ENCODE data around the gene USP6. TPM values are rescaled to one million over a fixed set of nuclear protein-coding genes. Genes with fewer than 3 reads are reported as not detected.
"Not testable (repeated sequence)": the region's sequence is repeated elsewhere in the genome, so short reads cannot be mapped to it uniquely, and the experiment has no call there.

Gene USP6
- total RNA-seq, 1 experiment from 2014 or later: not detected

DNA sequence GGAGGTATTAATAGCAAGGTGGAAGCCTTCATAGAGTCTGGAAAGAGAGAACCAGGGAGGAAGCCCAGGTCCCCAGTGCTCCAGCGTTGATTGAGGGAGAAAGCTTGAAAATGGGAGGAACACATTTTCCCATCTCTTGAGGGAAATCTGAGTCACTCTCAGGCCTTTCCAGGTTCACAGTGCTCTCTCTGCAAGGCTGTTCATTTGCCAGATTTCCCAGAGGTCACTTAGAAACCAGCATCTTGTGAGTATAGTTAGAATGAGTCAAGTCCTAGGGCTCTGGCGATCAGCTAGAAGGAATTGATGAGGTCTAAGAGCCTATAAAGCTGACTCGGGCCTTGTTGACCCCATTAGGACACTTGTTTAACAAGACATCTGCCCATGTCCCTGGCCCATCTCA, 93.6 kb downstream of the USP6 start:
- BruUV-seq (replicated peaks): no TSS peak
- H3K4me1 Mint-ChIP-seq (ENCODE audit: low read depth, unreplicated experiment): no peaks in the 10 kb centered on the region
- no peak overlapping the region for H3K4me3 Mint-ChIP-seq (ENCODE audit: low read depth, unreplicated experiment)
- no peaks in the 10 kb centered on the region for H3K36me3 Mint-ChIP-seq (ENCODE audit: insufficient read depth, unreplicated experiment)
- no peak for DNase-seq
- intact Hi-C loops (cut with micrococcal nuclease; ENCODE audit: unreplicated experiment): no loop called here
- no peaks in the 10 kb centered on the region for H3K27me3 Mint-ChIP-seq (ENCODE audit: unreplicated experiment)
- H3K27ac Mint-ChIP-seq (ENCODE audit: unreplicated experiment): no peak overlapping the region
- peaks cover 2% of the 10 kb centered on the region for H3K9me3 Mint-ChIP-seq (ENCODE audit: low read depth, unreplicated experiment)
- CTCF ChIA-PET: no interaction called here
- TF ChIP-seq, protein P1, sequence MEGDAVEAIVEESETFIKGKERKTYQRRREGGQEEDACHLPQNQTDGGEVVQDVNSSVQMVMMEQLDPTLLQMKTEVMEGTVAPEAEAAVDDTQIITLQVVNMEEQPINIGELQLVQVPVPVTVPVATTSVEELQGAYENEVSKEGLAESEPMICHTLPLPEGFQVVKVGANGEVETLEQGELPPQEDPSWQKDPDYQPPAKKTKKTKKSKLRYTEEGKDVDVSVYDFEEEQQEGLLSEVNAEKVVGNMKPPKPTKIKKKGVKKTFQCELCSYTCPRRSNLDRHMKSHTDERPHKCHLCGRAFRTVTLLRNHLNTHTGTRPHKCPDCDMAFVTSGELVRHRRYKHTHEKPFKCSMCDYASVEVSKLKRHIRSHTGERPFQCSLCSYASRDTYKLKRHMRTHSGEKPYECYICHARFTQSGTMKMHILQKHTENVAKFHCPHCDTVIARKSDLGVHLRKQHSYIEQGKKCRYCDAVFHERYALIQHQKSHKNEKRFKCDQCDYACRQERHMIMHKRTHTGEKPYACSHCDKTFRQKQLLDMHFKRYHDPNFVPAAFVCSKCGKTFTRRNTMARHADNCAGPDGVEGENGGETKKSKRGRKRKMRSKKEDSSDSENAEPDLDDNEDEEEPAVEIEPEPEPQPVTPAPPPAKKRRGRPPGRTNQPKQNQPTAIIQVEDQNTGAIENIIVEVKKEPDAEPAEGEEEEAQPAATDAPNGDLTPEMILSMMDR (IDR thresholded peaks at IDR 0.05; ENCODE audit: unreplicated experiment): no peak

DNA sequence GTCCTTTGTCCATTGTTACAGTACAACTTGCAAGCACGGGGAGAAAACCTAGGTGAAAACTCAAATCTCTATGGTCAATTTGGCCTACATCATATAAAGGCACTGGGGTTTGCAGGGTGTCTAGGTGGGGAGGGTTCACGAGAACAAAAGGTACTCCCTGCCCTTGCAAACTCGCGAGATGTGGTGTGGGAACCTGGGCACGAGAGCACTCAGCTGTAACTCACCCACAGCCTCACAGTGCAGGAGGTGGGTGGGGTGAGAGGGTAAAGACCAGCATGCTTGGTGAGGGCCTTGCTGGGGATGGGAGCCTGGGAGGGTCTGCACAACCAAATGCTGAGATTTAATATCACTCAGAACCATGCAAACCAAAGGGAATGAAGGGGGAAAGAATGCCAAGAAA, 94.3 kb downstream of the USP6 start:
- no peaks in the 10 kb centered on the region for H3K36me3 Mint-ChIP-seq (ENCODE audit: insufficient read depth, unreplicated experiment)
- DNase-seq: no peak
- H3K4me1 Mint-ChIP-seq (ENCODE audit: low read depth, unreplicated experiment): no peaks in the 10 kb centered on the region
- no peak overlapping the region for H3K4me3 Mint-ChIP-seq (ENCODE audit: low read depth, unreplicated experiment)
- peaks cover 2% of the 10 kb centered on the region for H3K9me3 Mint-ChIP-seq (ENCODE audit: low read depth, unreplicated experiment)
- intact Hi-C loops (cut with micrococcal nuclease; ENCODE audit: unreplicated experiment): no loop called here
- H3K27me3 Mint-ChIP-seq (ENCODE audit: unreplicated experiment): no peaks in the 10 kb centered on the region
- CTCF ChIA-PET: no interaction called here
- no TSS peak for BruUV-seq (replicated peaks)
- no peak overlapping the region for H3K27ac Mint-ChIP-seq (ENCODE audit: unreplicated experiment)
- TF ChIP-seq, protein P1 (IDR thresholded peaks at IDR 0.05; ENCODE audit: unreplicated experiment): no peak

DNA sequence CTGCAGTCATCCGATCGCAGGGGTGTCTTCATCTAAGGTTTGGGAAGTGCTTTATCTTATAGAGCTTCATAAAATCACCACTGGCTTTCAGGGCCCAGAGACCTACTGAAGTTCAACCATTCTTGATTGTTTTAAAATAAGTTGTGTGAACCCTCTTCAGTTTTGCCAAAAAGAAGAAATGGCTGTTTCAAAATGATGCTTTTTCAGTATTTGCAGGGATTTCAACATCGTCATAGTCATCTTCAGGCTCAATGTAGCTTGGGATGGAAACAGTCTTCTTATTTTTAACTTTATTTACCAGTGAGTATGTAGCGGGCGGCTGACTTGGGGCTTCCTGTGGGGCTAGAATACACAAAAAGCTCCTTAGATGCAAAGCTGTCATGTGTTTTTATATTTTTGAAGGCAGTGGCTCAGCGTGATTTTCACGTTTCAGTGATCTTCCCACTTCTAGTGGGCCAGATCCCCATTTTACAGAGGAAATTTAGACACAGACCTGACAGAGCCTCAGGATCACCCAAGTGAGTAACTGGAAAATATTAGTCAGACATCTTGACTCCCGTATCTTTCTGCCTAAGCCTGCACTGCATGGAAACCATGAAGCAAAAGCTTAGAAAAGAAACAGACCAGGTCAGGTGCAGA, 94.9 kb downstream of the USP6 start:
- no TSS peak for BruUV-seq (replicated peaks)
- no peaks in the 10 kb centered on the region for H3K36me3 Mint-ChIP-seq (ENCODE audit: insufficient read depth, unreplicated experiment)
- H3K27ac Mint-ChIP-seq (ENCODE audit: unreplicated experiment): no peak overlapping the region
- intact Hi-C loops (cut with micrococcal nuclease; ENCODE audit: unreplicated experiment): no loop called here
- peaks cover 2% of the 10 kb centered on the region for H3K9me3 Mint-ChIP-seq (ENCODE audit: low read depth, unreplicated experiment)
- H3K4me1 Mint-ChIP-seq (ENCODE audit: low read depth, unreplicated experiment): no peaks in the 10 kb centered on the region
- CTCF ChIA-PET: no interaction called here
- H3K4me3 Mint-ChIP-seq (ENCODE audit: low read depth, unreplicated experiment): no peak overlapping the region
- TF ChIP-seq, protein P1 (IDR thresholded peaks at IDR 0.05; ENCODE audit: unreplicated experiment): no peak
- H3K27me3 Mint-ChIP-seq (ENCODE audit: unreplicated experiment): no peaks in the 10 kb centered on the region
- no peak for DNase-seq

DNA sequence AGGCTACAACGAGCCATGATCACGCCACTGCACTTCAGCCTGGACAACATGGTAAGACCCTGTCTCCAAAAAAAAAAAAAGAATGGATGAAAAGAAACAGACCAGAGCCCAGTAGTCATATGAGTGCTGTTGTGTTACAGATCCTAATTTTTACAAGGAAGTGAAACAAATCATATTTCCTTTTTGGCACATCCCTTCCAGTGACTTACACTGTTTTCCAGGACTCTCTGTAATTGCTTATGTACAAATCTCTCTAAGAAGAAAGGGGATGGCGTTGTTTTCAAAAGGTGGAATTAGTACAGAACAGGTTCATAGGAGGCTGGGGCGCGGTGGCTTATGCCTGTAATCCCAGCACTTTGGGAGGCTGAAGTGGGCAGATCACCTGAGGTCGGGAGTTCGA, 95.6 kb downstream of the USP6 start:
- H3K36me3 Mint-ChIP-seq (ENCODE audit: insufficient read depth, unreplicated experiment): no peaks in the 10 kb centered on the region
- no peak for DNase-seq
- no peaks in the 10 kb centered on the region for H3K4me1 Mint-ChIP-seq (ENCODE audit: low read depth, unreplicated experiment)
- H3K4me3 Mint-ChIP-seq (ENCODE audit: low read depth, unreplicated experiment): no peak overlapping the region
- TF ChIP-seq, protein P1 (IDR thresholded peaks at IDR 0.05; ENCODE audit: unreplicated experiment): no peak
- CTCF ChIA-PET: no interaction called here
- BruUV-seq (replicated peaks): no TSS peak
- intact Hi-C loops (cut with micrococcal nuclease; ENCODE audit: unreplicated experiment): no loop called here
- peaks cover 2% of the 10 kb centered on the region for H3K9me3 Mint-ChIP-seq (ENCODE audit: low read depth, unreplicated experiment)
- no peak overlapping the region for H3K27ac Mint-ChIP-seq (ENCODE audit: unreplicated experiment)
- H3K27me3 Mint-ChIP-seq (ENCODE audit: unreplicated experiment): no peaks in the 10 kb centered on the region

DNA sequence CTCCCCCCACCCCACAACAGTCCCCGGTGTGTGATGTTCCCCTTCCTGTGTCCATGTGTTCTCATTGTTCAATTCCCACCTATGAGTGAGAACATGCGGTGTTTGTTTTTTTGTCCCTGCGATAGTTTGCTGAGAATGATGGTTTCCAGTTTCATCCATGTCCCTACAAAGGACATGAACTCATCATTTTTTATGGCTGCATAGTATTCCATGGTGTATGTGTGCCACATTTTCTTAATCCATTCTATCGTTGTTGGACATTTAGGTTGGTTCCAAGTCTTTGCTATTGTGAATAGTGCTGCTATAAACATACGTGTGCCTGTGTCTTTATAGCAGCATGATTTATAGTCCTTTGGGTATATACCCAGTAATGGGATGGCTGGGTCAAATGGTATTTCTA, 101.7 kb downstream of the USP6 start:
- intact Hi-C loops (cut with micrococcal nuclease; ENCODE audit: unreplicated experiment); H3K9me3 Mint-ChIP-seq (ENCODE audit: low read depth, unreplicated experiment); CTCF ChIA-PET; DNase-seq; BruUV-seq (replicated peaks); H3K4me3 Mint-ChIP-seq (ENCODE audit: low read depth, unreplicated experiment); H3K36me3 Mint-ChIP-seq (ENCODE audit: insufficient read depth, unreplicated experiment); H3K27ac Mint-ChIP-seq (ENCODE audit: unreplicated experiment); H3K27me3 Mint-ChIP-seq (ENCODE audit: unreplicated experiment); H3K4me1 Mint-ChIP-seq (ENCODE audit: low read depth, unreplicated experiment): not testable (repeated sequence)

Measured in Calu3 (cell line).